Measurements from ENCODE around the gene MPV17L2.

DNA sequence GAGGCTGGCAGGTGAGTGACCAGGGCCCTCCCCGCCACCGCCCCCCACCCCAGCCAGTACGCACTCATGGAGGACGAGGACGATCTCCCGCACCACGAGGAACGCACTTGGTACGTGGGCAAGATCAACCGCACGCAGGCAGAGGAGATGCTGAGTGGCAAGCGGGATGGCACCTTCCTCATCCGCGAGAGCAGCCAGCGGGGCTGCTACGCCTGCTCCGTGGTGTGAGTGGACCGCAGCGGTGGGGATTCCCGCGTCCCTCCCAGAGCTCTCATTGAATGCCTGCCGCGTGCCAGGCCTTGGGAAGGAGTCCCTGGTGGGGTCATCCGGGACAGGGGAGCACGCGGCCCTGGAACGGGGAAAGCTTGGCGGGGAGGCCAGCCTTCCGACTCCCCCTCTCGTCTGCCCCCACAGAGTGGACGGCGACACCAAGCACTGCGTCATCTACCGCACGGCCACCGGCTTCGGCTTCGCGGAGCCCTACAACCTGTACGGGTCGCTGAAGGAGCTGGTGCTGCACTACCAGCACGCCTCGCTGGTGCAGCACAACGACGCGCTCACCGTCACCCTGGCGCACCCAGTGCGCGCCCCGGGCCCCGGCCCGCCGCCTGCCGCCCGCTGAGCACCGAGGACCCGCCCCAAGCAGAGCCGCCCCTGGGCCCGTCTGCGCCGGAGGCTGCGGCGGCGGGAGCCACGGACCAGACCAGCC lies 24.2 kb upstream of the MPV17L2 start:
- TF ChIP-seq, protein P1, sequence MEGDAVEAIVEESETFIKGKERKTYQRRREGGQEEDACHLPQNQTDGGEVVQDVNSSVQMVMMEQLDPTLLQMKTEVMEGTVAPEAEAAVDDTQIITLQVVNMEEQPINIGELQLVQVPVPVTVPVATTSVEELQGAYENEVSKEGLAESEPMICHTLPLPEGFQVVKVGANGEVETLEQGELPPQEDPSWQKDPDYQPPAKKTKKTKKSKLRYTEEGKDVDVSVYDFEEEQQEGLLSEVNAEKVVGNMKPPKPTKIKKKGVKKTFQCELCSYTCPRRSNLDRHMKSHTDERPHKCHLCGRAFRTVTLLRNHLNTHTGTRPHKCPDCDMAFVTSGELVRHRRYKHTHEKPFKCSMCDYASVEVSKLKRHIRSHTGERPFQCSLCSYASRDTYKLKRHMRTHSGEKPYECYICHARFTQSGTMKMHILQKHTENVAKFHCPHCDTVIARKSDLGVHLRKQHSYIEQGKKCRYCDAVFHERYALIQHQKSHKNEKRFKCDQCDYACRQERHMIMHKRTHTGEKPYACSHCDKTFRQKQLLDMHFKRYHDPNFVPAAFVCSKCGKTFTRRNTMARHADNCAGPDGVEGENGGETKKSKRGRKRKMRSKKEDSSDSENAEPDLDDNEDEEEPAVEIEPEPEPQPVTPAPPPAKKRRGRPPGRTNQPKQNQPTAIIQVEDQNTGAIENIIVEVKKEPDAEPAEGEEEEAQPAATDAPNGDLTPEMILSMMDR (IDR thresholded peaks at IDR 0.05; ENCODE audit: low read length): no peak
- TF ChIP-seq EZH2 (optimal IDR thresholded peaks at IDR 0.05; ENCODE audit: low read depth, low read length): no peak
- TF ChIP-seq EZH2phosphoT487 (IDR thresholded peaks at IDR 0.05; ENCODE audit: low read length): no peak

Data from MM.1S (cell line).